Left lobe of liver (tissue), 2 donors: ENCODE results near the gene ZNF362. TPM values are rescaled to one million over a fixed set of nuclear protein-coding genes. Genes with fewer than 3 reads are reported as not detected.
"Not testable (repeated sequence)": the region's sequence is repeated elsewhere in the genome, so short reads cannot be mapped to it uniquely, and the experiment has no call there.

Experiments used
- ATAC-seq: fragments of 200-7000 bp; cut with Tn5 transposase; one replicate; pipeline ENCODE4 v1.9.1; 2020; ENCODE audit warnings: mild to moderate bottlenecking, moderate library complexity
- DNase-seq: peaks from one replicate; pipeline ENCODE4 v3.0.0-alpha.2; 2020; ENCODE audit warnings: low spot score
- total RNA-seq: library from RNA; stranded (reverse); gene quantifications from one replicate; pipeline ENCODE4 v1.2.1, GENCODE V29; 2021
- donor health status: DM: no; HTN: no; CAD: no; lungs with moderate emphysema.
- donor health status: DM: no; HTN: yes; CAD: no.

The ZNF362 gene
- total RNA-seq, 1 donor from 2014 or later: 8.4 TPM

- peak; percentile 56 for ATAC-seq
- DNase-seq: no peak
Observed at GRCh38 chr1:33301273-33301984, 45.1 kb downstream of the ZNF362 start.

GRCh38 chr1:33302325-33302724, 46.0 kb downstream of the ZNF362 start:
- no peak for ATAC-seq

DNA sequence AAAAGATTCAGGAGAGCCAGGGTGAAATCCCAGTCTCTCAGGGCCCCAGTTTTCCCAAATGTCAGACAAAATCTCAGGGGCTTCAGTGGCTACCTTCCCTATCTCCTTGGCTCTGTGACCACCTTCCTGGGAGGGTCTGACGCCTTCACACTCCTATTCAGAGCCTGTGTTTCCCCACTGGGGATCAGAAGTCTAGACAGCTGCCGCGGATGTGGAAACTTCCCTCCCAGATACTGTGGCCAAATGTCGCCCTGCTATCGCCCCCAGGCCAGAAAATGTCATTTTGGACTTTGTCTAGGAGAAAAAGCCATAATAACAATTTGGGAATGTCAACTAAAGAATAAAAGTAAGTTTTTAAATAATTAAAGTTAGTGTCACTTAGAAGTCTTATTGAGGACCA, 48.7 kb downstream of the ZNF362 start:
- ATAC-seq (no peak), DNase-seq (no peak)

More at GRCh38 chr1:33302325-33302724, 46.0 kb downstream of the ZNF362 start:
- DNase-seq: no peak

GRCh38 chr1:33305816-33306652, 49.7 kb downstream of the ZNF362 start:
- DNase-seq (no peak), ATAC-seq (no peak)

DNA sequence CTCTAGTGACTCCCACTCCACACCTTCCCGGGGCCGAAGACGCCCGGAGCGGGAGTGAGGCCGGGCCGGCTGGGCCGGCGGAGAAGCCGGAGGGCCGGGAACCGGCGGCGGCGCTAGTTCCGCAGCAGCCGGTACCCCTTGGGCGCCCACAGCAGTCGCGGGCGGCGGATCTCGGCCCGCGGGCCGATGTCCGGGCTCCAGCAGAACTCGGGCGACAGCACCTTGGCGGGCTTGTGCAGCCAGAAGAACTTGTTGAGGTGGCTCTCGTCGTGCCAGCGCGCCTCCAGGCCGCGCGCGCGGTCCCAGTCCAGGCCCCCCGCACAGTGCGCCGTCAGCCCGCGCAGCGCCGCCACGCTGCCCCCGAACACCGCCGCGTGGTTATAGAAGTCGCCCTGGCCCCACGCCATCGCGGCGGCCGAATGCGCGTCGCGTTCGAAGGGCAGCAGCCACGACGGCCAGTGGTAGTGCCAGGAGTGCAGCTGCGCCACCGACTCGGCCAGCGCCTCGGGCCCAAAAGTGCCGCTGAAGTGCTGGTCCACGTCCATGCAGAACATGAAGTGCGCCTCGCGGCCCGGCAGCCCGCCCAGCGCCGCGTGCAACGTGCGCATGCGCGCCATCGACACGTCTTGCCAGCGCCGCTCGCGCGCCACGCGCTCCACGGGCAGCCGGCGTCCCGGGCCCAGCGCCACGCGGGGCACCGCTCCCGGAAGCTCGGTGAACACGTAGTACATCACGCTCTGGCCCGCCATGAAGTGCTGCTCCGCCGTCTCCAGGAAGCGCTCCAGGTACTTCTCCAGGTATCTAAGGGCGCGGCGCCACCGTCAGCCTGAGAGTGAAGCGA, 50.6 kb downstream of the ZNF362 start:
- ATAC-seq (peak; percentile 17), DNase-seq (no peak)

GRCh38 chr1:33307494-33307864, 51.2 kb downstream of the ZNF362 start:
- DNase-seq (no peak), ATAC-seq (no peak)

GRCh38 chr1:33309351-33309750, 53.1 kb downstream of the ZNF362 start:
- DNase-seq, ATAC-seq: not testable (repeated sequence)

DNA sequence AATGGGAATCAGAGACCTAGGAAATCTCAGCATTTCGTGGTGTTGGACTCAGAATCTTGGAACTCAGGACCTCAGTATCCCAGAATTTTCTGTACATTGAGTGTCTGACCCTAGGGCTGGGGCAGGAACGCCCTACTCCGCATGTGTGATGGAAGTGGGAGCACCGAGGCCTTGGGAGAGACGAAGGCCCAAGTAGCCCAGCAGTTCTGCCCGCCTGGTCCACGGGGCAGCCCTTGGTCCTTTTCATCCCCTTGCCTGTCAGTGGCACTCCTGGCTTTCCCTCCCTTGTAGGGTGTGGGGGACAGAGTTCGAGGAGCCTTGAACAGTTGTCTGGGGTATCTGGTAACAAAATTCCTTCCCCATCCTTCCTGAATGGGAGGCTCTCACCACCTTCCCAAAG, 54.4 kb downstream of the ZNF362 start:
- ATAC-seq (no peak), DNase-seq (no peak)

DNA sequence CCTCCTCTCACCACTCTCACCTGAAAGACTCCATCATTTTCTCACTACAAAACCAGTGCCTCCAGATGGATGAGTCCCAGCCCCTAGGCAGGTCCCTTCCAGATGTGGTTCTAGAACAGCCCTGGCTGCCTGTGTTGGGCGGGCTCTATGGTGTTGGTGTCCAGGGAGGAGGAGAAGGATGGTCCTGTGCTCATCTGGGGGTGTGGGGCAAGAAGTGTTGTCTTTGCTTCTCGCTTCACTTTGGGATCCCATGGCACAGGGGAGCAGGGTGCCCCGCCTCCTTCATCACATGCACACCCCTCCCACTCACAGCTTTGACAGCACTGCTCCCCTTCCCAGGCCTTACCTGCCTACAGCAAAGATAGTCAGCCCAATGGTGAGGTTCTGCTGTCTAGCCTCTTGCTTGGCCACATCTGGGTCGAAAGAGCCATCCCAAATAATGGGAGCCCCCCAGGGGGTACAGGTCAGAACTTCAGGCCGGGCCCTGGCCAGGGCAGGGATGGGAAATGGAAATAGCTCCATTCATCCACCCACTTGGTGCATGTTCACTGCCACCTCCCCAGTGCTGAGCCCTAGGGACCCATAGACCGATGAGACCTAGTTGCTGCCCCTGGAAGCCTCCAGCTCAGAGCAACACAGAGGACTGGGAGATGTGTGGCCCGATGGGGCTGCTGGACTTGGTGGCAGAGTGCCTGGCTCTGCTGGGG, 55.6 kb downstream of the ZNF362 start:
- no peak for DNase-seq
- no peak for ATAC-seq

- ATAC-seq: no peak
- no peak for DNase-seq
Observed at GRCh38 chr1:33312413-33312749, 56.1 kb downstream of the ZNF362 start.

DNA sequence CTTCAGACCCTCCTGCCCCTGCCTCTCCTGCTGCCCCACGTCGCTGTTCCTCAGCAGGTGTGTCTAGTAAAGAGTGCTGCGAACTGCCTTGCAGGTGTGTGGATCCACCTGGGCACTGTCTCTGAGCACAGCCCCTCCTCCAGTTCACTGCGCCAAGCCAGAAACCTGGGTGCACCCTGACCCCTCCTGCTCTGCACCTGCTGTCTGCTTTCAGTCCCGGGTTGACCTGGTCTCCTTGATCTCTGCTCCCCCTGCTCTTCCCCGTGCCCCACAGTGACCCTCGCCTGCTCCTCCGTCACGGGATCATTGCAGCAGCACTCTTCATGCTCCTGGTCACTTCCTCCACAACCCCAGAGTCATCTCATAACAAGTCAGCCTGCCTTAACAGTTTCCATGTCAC, 58.1 kb downstream of the ZNF362 start:
- DNase-seq (no peak), ATAC-seq (peak; percentile 23)

DNA sequence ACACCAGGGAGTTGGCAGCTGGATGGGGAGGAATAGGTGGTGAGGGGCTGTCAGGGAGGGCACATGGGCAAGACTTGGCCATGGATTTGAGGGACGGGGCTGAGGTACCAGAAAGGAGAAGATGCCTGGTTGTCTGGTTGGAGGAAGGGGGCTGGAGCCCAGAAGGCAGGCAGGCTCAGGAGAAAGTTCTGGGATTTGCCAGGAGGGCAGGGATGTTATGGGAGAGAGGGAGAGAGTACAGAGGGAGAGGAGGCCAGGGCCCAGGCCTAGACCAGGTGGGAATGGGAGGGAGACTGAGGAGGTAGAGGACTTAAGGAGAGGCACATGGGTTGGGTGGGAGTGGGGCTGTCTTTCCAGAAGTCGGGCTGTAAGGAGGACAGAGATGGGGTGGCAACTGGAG, 60.3 kb downstream of the ZNF362 start:
- ATAC-seq (no peak), DNase-seq (no peak)

- ATAC-seq: no peak
- DNase-seq: no peak
Observed at GRCh38 chr1:33317354-33317753, 61.1 kb downstream of the ZNF362 start.

- ATAC-seq: no peak
- no peak for DNase-seq
Observed at GRCh38 chr1:33317946-33318345, 61.7 kb downstream of the ZNF362 start.

GRCh38 chr1:33319186-33319948, 63.1 kb downstream of the ZNF362 start:
- no peak for DNase-seq
- ATAC-seq: no peak

- ATAC-seq: peak; percentile 9
- DNase-seq: no peak
Observed at GRCh38 chr1:33319949-33320618, 63.8 kb downstream of the ZNF362 start.

GRCh38 chr1:33320619-33321165, 64.4 kb downstream of the ZNF362 start, which contains the start of gene A3GALT2:
Gene A3GALT2 (minus strand): TSS chr1:33321098. CDS start chr1:33321098, 0 bp downstream.
- ATAC-seq (peak; percentile 18), DNase-seq (no peak)

DNA sequence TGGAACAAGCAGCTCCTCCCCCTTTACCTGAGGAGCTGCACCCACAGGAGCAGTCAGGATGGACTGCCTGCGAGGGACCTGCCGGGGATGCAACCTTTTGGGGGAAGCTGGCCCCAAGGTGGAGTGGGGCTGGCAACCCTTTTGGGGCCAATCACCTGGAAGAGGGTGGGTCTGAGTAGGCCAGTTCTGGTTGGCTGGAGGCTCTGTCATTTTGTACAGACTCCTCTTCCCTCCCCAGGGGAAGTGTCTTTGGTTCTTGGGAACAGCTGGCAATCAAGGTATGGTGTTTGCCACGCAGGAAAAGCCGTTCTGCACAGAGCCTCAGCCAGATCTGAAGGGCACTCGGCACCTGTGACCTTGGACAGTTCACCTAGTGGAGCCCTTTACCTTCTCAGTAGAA, 64.9 kb downstream of the ZNF362 start:
- ATAC-seq: peak; percentile 30
- DNase-seq: no peak

GRCh38 chr1:33322109-33322508, 65.8 kb downstream of the ZNF362 start:
- ATAC-seq (no peak), DNase-seq (no peak)
